K562 (cell line): Measurements from ENCODE around the gene XKRX. TPM values are rescaled to one million over a fixed set of nuclear protein-coding genes. Genes with fewer than 3 reads are reported as not detected.

Experiments
- ATAC-seq: fragments of 200-7000 bp; cut with Tn5 transposase; 3 replicates; pipeline ENCODE4 v1.9.1; 2020; ENCODE audit warnings: moderate library complexity
- BruUV-seq: library from RNA; stranded (reverse); fragments of 400-500 nt; replicated peaks from 2 replicates; lab custom pipeline; 2021; lab: Mats Ljungman, UMichigan
- CTCF ChIA-PET: fragments of 300-600 bp; formaldehyde crosslinking; extraction: SDS; loops from one replicate; lab custom pipeline; 2021; ENCODE audit warnings: low intra/inter-chr PET ratio; lab: Yijun Ruan, JAX
- POLR2A ChIA-PET: fragments of 300-600, 350-650 bp; sonication (Branson Sonifier 250); formaldehyde crosslinking; extraction: SDS; loops from one replicate; lab custom pipeline; 2021; ENCODE audit warnings: antibody characterized with exemption, inconsistent platforms; lab: Yijun Ruan, JAX
- DNase-seq, 4 experiments: peaks; one replicate each; pipeline versions ENCODE4 v3.0.0 to v3.0.0-alpha.2; 2011 to 2018; ENCODE audit warnings: low spot score in 3 of 4, mixed read lengths in 3 of 4; ENCODE audit errors: extremely low read depth in 1 of 4
- FAIRE-seq: peaks from 2 replicates; lab custom pipeline; 2011; peaks lifted over from hg19 to GRCh38; lab: Jason Lieb, UNC
- H2AFZ ChIP-seq: 2 replicates; pipeline ENCODE4 v1.6.0; 2011; ENCODE audit warnings: low read depth, low read length, control low read depth, inconsistent platforms
- H3K27ac ChIP-seq: fragments of 200-600 bp; 3 replicates; pipeline ENCODE4 v1.8.0; 2011; ENCODE audit warnings: low read depth, mild to moderate bottlenecking, control low read depth, inconsistent platforms, low read length, moderate library complexity, mixed read lengths; ENCODE audit errors: extremely low read depth
- H3K27me3 ChIP-seq, 2 experiments: fragments of 300-600 bp in 1 of 2; 2 replicates in 1 of 2; 3 replicates in 1 of 2; pipeline versions ENCODE4 v1.6.0 to v1.8.0; 2011; ENCODE audit warnings: inconsistent platforms in 2 of 2, low read length in 2 of 2, mild to moderate bottlenecking in 1 of 2, mixed read lengths in 1 of 2, moderate library complexity in 1 of 2; ENCODE audit not compliant: control insufficient read depth in 2 of 2, insufficient read depth in 2 of 2
- H3K36me3 ChIP-seq: fragments of 300-600 bp; 3 replicates; pipeline ENCODE4 v1.8.0; 2011; ENCODE audit warnings: mild to moderate bottlenecking, low read length, inconsistent platforms; ENCODE audit not compliant: control insufficient read depth, insufficient read depth
- H3K4me1 ChIP-seq, 2 experiments: fragments of 200-600 bp in 1 of 2; replicated peaks in 1 of 2; 2 replicates in 1 of 2; 3 replicates in 1 of 2; pipeline versions ENCODE4 v1.5.1 to v1.8.0; 2011; ENCODE audit warnings: inconsistent platforms in 2 of 2, low read length in 2 of 2, mild to moderate bottlenecking in 1 of 2, mixed read lengths in 1 of 2, moderate library complexity in 1 of 2; ENCODE audit not compliant: control insufficient read depth in 2 of 2, insufficient read depth in 2 of 2
- H3K4me2 ChIP-seq: 2 replicates; pipeline ENCODE4 v1.6.1; 2011; ENCODE audit warnings: low read length, control low read depth, inconsistent platforms, mixed read lengths; ENCODE audit not compliant: insufficient read depth
- H3K4me3 ChIP-seq: fragments of 200-600 bp; sonication (generic), shearing (Covaris generic); 2 replicates; pipeline ENCODE4 v1.5.1; 2016; ENCODE audit warnings: control low read depth, inconsistent platforms
- H3K79me2 ChIP-seq: fragments of 200-600 bp; 3 replicates; pipeline ENCODE4 v1.8.0; 2011; ENCODE audit warnings: low read length, inconsistent platforms; ENCODE audit not compliant: control insufficient read depth, insufficient read depth
- H3K9ac ChIP-seq, 2 experiments: 2 replicates each; pipeline versions ENCODE4 v1.6.0 to v1.6.1; 2011; ENCODE audit warnings: low read depth in 2 of 2, low read length in 2 of 2, control low read depth in 1 of 2, inconsistent platforms in 1 of 2, mild to moderate bottlenecking in 1 of 2, mixed read lengths in 1 of 2; ENCODE audit not compliant: insufficient read depth in 1 of 2
- H3K9me1 ChIP-seq: one replicate; pipeline ENCODE4 v1.6.0; 2011; ENCODE audit warnings: inconsistent platforms, mild to moderate bottlenecking, low read length, moderate library complexity; ENCODE audit not compliant: control insufficient read depth, insufficient read depth
- H3K9me3 ChIP-seq: replicated peaks from 2 replicates; pipeline ENCODE4 v1.5.1; 2011; ENCODE audit warnings: low read depth, low read length, inconsistent platforms; ENCODE audit not compliant: control insufficient read depth, insufficient read depth
- H4K20me1 ChIP-seq: replicated peaks from 2 replicates; pipeline ENCODE4 v1.6.1; 2011; ENCODE audit warnings: low read length, inconsistent platforms, mixed read lengths; ENCODE audit not compliant: control insufficient read depth, insufficient read depth
- CREB1 ChIP-seq, 2 experiments: sonication (generic) in 1 of 2; formaldehyde crosslinking in 1 of 2; IDR thresholded peaks; 2 replicates each; pipeline versions ENCODE4 v1.6.1 to v1.8.0; 2012 to 2022; ENCODE audit warnings: inconsistent platforms in 1 of 2, mild to moderate bottlenecking in 1 of 2, missing genetic modification reagents in 1 of 2, moderate library complexity in 1 of 2
- ESRRB ChIP-seq: fragments of 250-450 bp; sonication (Bioruptor Pico); IDR thresholded peaks from 2 replicates; pipeline ENCODE4 v1.5.0; 2020; ENCODE audit warnings: mild to moderate bottlenecking, moderate library complexity, borderline replicate concordance
- HNRNPUL1 ChIP-seq: fragments of 200-400 bp; formaldehyde crosslinking; IDR thresholded peaks from 2 replicates; pipeline ENCODE4 v1.6.1; 2017; ENCODE audit warnings: low read length
- KLF1 ChIP-seq: fragments of 450-650 bp; IDR thresholded peaks from 2 replicates; pipeline ENCODE4 v1.6.1; 2016; ENCODE audit warnings: missing genetic modification characterization, missing compliant biosample characterization
- NR2C2 ChIP-seq, 2 experiments: fragments of 200-800 bp in 1 of 2; sonication (Bioruptor generic) in 1 of 2; sonication (generic) in 1 of 2; formaldehyde crosslinking in 1 of 2; IDR thresholded peaks; 2 replicates each; pipeline versions ENCODE4 v1.6.1 to v1.8.0; 2016 to 2022; ENCODE audit warnings: mild to moderate bottlenecking in 1 of 2, missing compliant biosample characterization in 1 of 2, missing genetic modification characterization in 1 of 2, missing genetic modification reagents in 1 of 2
- OTX1 ChIP-seq: fragments of 450-650 bp; formaldehyde crosslinking; IDR thresholded peaks from 2 replicates; pipeline ENCODE4 v1.4.0; 2022; ENCODE audit warnings: mild to moderate bottlenecking
- ZNF316 ChIP-seq: fragments of 450-650 bp; IDR thresholded peaks from 2 replicates; pipeline ENCODE4 v1.6.1; 2016
- ZNF740 ChIP-seq, 3 experiments: fragments of 200-800 bp in 1 of 3; sonication (Bioruptor generic) in 1 of 3; sonication (generic) in 1 of 3; formaldehyde crosslinking in 1 of 3; IDR thresholded peaks; 2 replicates each; pipeline versions ENCODE4 v1.6.1 to v1.8.0; 2016 to 2022; ENCODE audit warnings: mild to moderate bottlenecking in 2 of 3, missing compliant biosample characterization in 2 of 3, missing genetic modification characterization in 2 of 3, missing genetic modification reagents in 1 of 3
- WGBS: fragments of 100-300 bp; shearing (Covaris generic); methylation state at CpG from one replicate; pipeline ENCODE4 v1.1.6; 2016; ENCODE audit warnings: low coverage, mixed read lengths; ENCODE audit not compliant: insufficient coverage; ENCODE audit errors: missing lambda C conversion rate; 5-methylcytosine and 5-hydroxymethylcytosine counted together
- in situ Hi-C: fragments of 300-500 bp; cut with MboI; formaldehyde crosslinking; loops from 4 replicates; pipeline ENCODE4 v1.15.0; 2018; ENCODE audit warnings: inconsistent platforms, mixed read lengths
- intact Hi-C: fragments of 100-400 bp; cut with micrococcal nuclease; formaldehyde crosslinking; loops from 2 replicates; pipeline ENCODE4 v1.14.2; 2022
- polyA plus RNA-seq, 8 experiments: library from polyadenylated mRNA; depleted of rRNA in 4 of 8; stranded (reverse) in 5 of 8; unstranded in 3 of 8; fragments of >200 nt; fragmentation: Nextera tagmentation in 2 of 8; fragmentation: Illumina TruSeq in 1 of 8; extraction: Ambion mirVana in 2 of 8; extraction: Trizol in 1 of 8; gene quantifications; 2 replicates each; pipeline versions ENCODE4 v1.2.1 to v1.2.3, GENCODE V29; 2011 to 2014; ENCODE audit warnings: inconsistent platforms in 1 of 8, missing spikeins in 1 of 8
- total RNA-seq, 7 experiments: library from RNA; depleted of rRNA in 6 of 7; stranded (reverse); fragments of >200 nt in 6 of 7; fragmentation: Illumina TruSeq in 2 of 7; extraction: Trizol in 2 of 7; gene quantifications; 2 replicates each; pipeline versions ENCODE4 v1.2.1 to v1.2.3, GENCODE V29; 2011 to 2021; ENCODE audit warnings: low replicate concordance in 1 of 7
- TF ChIP-seq, protein P1 (sequence below): fragments of 450-650 bp; formaldehyde crosslinking; IDR thresholded peaks from 2 replicates; pipeline ENCODE4 v1.4.0; 2022; ENCODE audit warnings: mild to moderate bottlenecking, moderate library complexity

Gene XKRX
- total and polyA plus RNA-seq, 9 of the 15 experiments (the other 6 are each of a cell fraction or from before 2014, with no cell fraction given): 0.03 TPM; not detected in 8

DNA sequence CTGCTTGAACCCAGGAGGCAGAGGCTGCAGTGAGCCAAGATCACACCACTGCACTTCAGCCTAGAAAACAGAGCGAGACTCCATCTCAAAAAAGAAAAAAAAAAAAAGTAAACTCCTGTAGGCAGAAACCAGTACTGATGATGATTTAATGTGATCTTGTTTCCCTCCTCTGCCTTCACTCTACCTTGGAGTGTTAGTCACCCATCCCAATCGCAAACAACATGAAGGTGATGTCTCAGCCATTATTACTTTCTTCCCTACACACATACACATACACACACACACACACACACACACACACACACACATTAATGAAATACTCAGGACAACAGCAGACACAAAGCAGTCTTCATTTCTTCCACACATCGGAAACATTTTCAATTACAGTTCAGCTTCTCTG is 15.6 kb downstream of the XKRX start:
- H3K79me2 ChIP-seq: no peaks in the 10 kb centered on the region
- H3K36me3 ChIP-seq: no peaks in the 10 kb centered on the region
- H4K20me1 ChIP-seq: no peaks in the 10 kb centered on the region
- ATAC-seq (no peak), DNase-seq (no peak), FAIRE-seq (no peak)
- no peak overlapping the region for H3K4me3 ChIP-seq
- CTCF ChIA-PET: no interaction called here
- H3K4me2 ChIP-seq: no peak overlapping the region
- no peaks in the 10 kb centered on the region for H3K9me3 ChIP-seq
- no TSS peak for BruUV-seq
- no peak for TF ChIP-seq ZNF740 (CRISPR knock-in tag; IDR thresholded peaks at IDR 0.05)
- no peak for TF ChIP-seq ZNF740 (tag; IDR thresholded peaks at IDR 0.05)
- 0% methylated on average over 2 of the region's 3 CpGs for WGBS
- H2AFZ ChIP-seq: no peak overlapping the region
- H3K9ac ChIP-seq: no peak overlapping the region
- intact Hi-C loops (no loop called here), in situ Hi-C loops (no loop called here)
- H3K27me3 ChIP-seq: peaks cover 0 to 5% of the 10 kb centered on the region in 2 experiments; a peak in 2 of 5 replicates
- no peaks in the 10 kb centered on the region for H3K4me1 ChIP-seq
- POLR2A ChIA-PET: no interaction called here
- H3K27ac ChIP-seq: no peak overlapping the region
- no peaks in the 10 kb centered on the region for H3K9me1 ChIP-seq

DNA sequence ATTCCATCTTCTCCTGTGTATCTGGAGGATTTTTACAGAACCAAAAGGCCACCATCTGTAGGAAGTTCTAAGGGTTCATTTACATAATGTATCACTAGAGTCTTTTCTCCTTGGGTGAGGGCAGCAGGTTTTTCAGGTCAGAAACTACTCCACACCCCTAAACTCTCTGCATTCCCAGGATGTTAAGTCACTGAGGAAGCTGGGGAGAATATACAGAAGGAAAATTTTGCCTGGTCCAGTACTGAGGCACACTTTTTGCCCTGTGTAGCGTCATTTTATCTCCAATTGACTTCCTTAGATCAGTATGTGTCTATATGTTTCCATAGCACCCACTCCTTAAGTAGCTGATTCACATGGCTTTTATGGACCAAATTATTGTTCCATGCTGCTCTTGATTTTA is 17.0 kb downstream of the XKRX start:
- no peak overlapping the region for H3K4me3 ChIP-seq
- H3K27ac ChIP-seq: no peak overlapping the region
- BruUV-seq: no TSS peak
- H3K36me3 ChIP-seq: no peaks in the 10 kb centered on the region
- peaks cover 0 to 5% of the 10 kb centered on the region in 2 experiments; a peak in 2 of 5 replicates for H3K27me3 ChIP-seq
- DNase-seq (no peak), FAIRE-seq (no peak), ATAC-seq (no peak)
- H4K20me1 ChIP-seq: no peaks in the 10 kb centered on the region
- H3K79me2 ChIP-seq: no peaks in the 10 kb centered on the region
- H3K9me3 ChIP-seq: no peaks in the 10 kb centered on the region
- intact Hi-C loops: no loop called here
- in situ Hi-C loops: no loop called here
- ChIA-PET CTCF (no interaction called here), POLR2A (no interaction called here)
- H2AFZ ChIP-seq: no peak overlapping the region
- H3K4me2 ChIP-seq: no peak overlapping the region
- no peaks in the 10 kb centered on the region for H3K9me1 ChIP-seq
- H3K9ac ChIP-seq: no peak overlapping the region
- 8% methylated on average over 1 of the region's 1 CpG for WGBS
- no peaks in the 10 kb centered on the region for H3K4me1 ChIP-seq
- no peak for TF ChIP-seq CREB1 (IDR thresholded peaks at IDR 0.05)
- no peak for TF ChIP-seq CREB1 (CRISPR knock-in tag; IDR thresholded peaks at IDR 0.05)
- TF ChIP-seq, protein P1, sequence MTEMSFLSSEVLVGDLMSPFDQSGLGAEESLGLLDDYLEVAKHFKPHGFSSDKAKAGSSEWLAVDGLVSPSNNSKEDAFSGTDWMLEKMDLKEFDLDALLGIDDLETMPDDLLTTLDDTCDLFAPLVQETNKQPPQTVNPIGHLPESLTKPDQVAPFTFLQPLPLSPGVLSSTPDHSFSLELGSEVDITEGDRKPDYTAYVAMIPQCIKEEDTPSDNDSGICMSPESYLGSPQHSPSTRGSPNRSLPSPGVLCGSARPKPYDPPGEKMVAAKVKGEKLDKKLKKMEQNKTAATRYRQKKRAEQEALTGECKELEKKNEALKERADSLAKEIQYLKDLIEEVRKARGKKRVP (CRISPR knock-in tag): no peak
- no peak for TF ChIP-seq OTX1
- TF ChIP-seq HNRNPUL1: no peak
- no peak for TF ChIP-seq KLF1 (tag)
- no peak for TF ChIP-seq ESRRB (CRISPR knock-in tag)
- TF ChIP-seq ZNF316: no peak
- TF ChIP-seq NR2C2 (CRISPR knock-in tag; IDR thresholded peaks at IDR 0.05): no peak
- no peak for TF ChIP-seq NR2C2 (tag; IDR thresholded peaks at IDR 0.05)
